Measurements from ENCODE around the gene ALPK3. TPM values are rescaled to one million over a fixed set of nuclear protein-coding genes. Genes with fewer than 3 reads are reported as not detected.

Gene ALPK3

GRCh38 chr15:84922530-84922929, 105.4 kb downstream of the ALPK3 start:
- Histone ChIP-seq H2BK120ac (ENCODE audit: low read depth, low read length) (no peak overlapping the region), H2BK5ac (ENCODE audit: low read length) (no peak overlapping the region), H3K27ac (ENCODE audit: low read depth, low read length) (no peak overlapping the region), H3K4me3 (ENCODE audit: low read length) (no peak overlapping the region), H3K9ac (ENCODE audit: low read length) (no peak overlapping the region), H2AK5ac (ENCODE audit: low read length) (no peak overlapping the region), H3K4me1 (ENCODE audit: control insufficient read depth, low read depth, low read length) (no peaks in the 10 kb centered on the region), H3K79me1 (ENCODE audit: low read length) (no peaks in the 10 kb centered on the region), H3K36me3 (ENCODE audit: control insufficient read depth, insufficient read depth, low read length) (no peaks in the 10 kb centered on the region), H3K56ac (ENCODE audit: low read length) (no peak overlapping the region), H2BK15ac (replicated peaks; ENCODE audit: low read depth) (no peak overlapping the region), H3K18ac (ENCODE audit: low read length) (no peak overlapping the region), H4K5ac (ENCODE audit: low read length) (no peak overlapping the region), H4K8ac (ENCODE audit: low read depth, low read length) (no peak overlapping the region), H3K79me2 (ENCODE audit: control insufficient read depth, insufficient read depth, low read length) (no peaks in the 10 kb centered on the region), H3K27me3 (ENCODE audit: insufficient read depth, low read length, poor library complexity) (no peaks in the 10 kb centered on the region), H3K4me2 (ENCODE audit: low read length) (no peak overlapping the region), H3K23ac (ENCODE audit: low read length) (no peak overlapping the region), H3K4ac (ENCODE audit: low read depth, low read length) (no peak overlapping the region)
- DNase-seq = no peak
- WGBS (ENCODE audit: extremely low coverage, insufficient coverage, low lambda C conversion rate) = no CpG with 5 or more reads among the region's 13 CpGs

Small RNAs within 50 kb of the gene (small RNA-seq; reads per million reads assigned to genes)
- not detected for gene RF00402 (ENCODE audit: insufficient read depth)
